HCT116 (cell line): ENCODE data around the gene SLC3A2. TPM values are rescaled to one million over a fixed set of nuclear protein-coding genes. Genes with fewer than 3 reads are reported as not detected.

ENCODE experiments used
- ATAC-seq: fragments of 200-7000 bp; cut with Tn5 transposase; 2 replicates; pipeline ENCODE4 v1.9.1; 2020; ENCODE audit warnings: mild to moderate bottlenecking, moderate library complexity
- BruUV-seq: library from RNA; stranded (reverse); fragments of 400-500 nt; replicated peaks from 2 replicates; lab custom pipeline; 2021; lab: Mats Ljungman, UMichigan
- CTCF ChIA-PET: fragments of 300-600 bp; sonication (Branson Sonifier 250); formaldehyde crosslinking; loops from one replicate; lab custom pipeline; 2021; ENCODE audit warnings: antibody characterized with exemption; lab: Charles Lee
- POLR2A ChIA-PET: fragments of 300-600, 350-600 bp; sonication (Branson Sonifier 250); formaldehyde crosslinking; loops from one replicate; lab custom pipeline; 2021; ENCODE audit warnings: antibody characterized with exemption; lab: Charles Lee
- RAD21 ChIA-PET, 2 experiments: fragments of 300-600 bp; sonication (Branson Sonifier 250); formaldehyde crosslinking; loops; one replicate each; lab custom pipeline; 2023; ENCODE audit warnings: low total read pairs in 2 of 2; ENCODE audit not compliant: uncharacterized antibody in 2 of 2, unreplicated experiment in 2 of 2, low non-redundant PET in 1 of 2; lab: Charles Lee
- DNase-seq: peaks from one replicate; pipeline ENCODE4 v3.0.0-alpha.2; 2010; ENCODE audit warnings: low read depth, low spot score
- H2AFZ ChIP-seq: fragments of 200-600 bp; shearing (Covaris generic), sonication (generic); 2 replicates; pipeline ENCODE4 v1.6.1; 2017; ENCODE audit warnings: low read depth, mixed run types, mixed read lengths, antibody characterized with exemption, low read length; ENCODE audit not compliant: poor library complexity, severe bottlenecking
- H3K27ac ChIP-seq: 2 replicates; pipeline ENCODE4 v1.5.1; 2012; ENCODE audit warnings: low read depth, low read length
- H3K27me3 ChIP-seq: fragments of 200-600 bp; sonication (generic); 2 replicates; pipeline ENCODE4 v1.6.1; 2016; ENCODE audit warnings: mixed run types, low read length, mixed read lengths; ENCODE audit not compliant: insufficient read depth
- H3K36me3 ChIP-seq, 2 experiments: fragments of 200-500 bp in 1 of 2; fragments of 200-600 bp in 1 of 2; sonication (Bioruptor generic) in 1 of 2; sonication (generic) in 1 of 2; 2 replicates each; pipeline versions ENCODE4 v1.5.1 to v1.6.1; 2014 to 2016; ENCODE audit warnings: low read length in 2 of 2, inconsistent platforms in 1 of 2, mixed read lengths in 1 of 2, mixed run types in 1 of 2; ENCODE audit not compliant: insufficient read depth in 2 of 2, control insufficient read depth in 1 of 2
- H3K4me1 ChIP-seq, 2 experiments: fragments of 200-600 bp in 1 of 2; sonication (generic) in 1 of 2; 2 replicates each; pipeline versions ENCODE4 v1.5.1 to v1.6.1; 2012 to 2017; ENCODE audit warnings: low read length in 2 of 2, inconsistent platforms in 1 of 2, mild to moderate bottlenecking in 1 of 2, mixed read lengths in 1 of 2, mixed run types in 1 of 2, moderate library complexity in 1 of 2; ENCODE audit not compliant: insufficient read depth in 2 of 2, control insufficient read depth in 1 of 2
- H3K4me2 ChIP-seq: fragments of 200-600 bp; sonication (generic); 2 replicates; pipeline ENCODE4 v1.6.1; 2017; ENCODE audit warnings: mixed run types, low read length, mixed read lengths
- H3K4me3 ChIP-seq, 2 experiments: fragments of 200-600 bp in 1 of 2; sonication (generic) in 1 of 2; replicated peaks in 1 of 2; 2 replicates each; pipeline ENCODE4 v1.5.1; 2011 to 2016; ENCODE audit warnings: low read length in 2 of 2, control low read depth in 1 of 2, low read depth in 1 of 2, mild to moderate bottlenecking in 1 of 2, mixed read lengths in 1 of 2, mixed run types in 1 of 2
- H3K79me2 ChIP-seq: fragments of 200-600 bp; sonication (generic); 2 replicates; pipeline ENCODE4 v1.6.1; 2017; ENCODE audit warnings: mild to moderate bottlenecking, mixed run types, low read length, moderate library complexity, mixed read lengths; ENCODE audit not compliant: insufficient read depth
- H3K9ac ChIP-seq: fragments of 200-600 bp; sonication (generic); 2 replicates; pipeline ENCODE4 v1.6.1; 2016; ENCODE audit warnings: low read length, mixed read lengths
- H3K9me2 ChIP-seq: fragments of 200-600 bp; sonication (generic), shearing (Covaris generic); 2 replicates; pipeline ENCODE4 v1.6.1; 2017; ENCODE audit warnings: mixed run types, mild to moderate bottlenecking, moderate library complexity; ENCODE audit not compliant: insufficient read depth
- H3K9me3 ChIP-seq, 2 experiments: fragments of 200-500 bp in 1 of 2; fragments of 200-600 bp in 1 of 2; sonication (Bioruptor generic) in 1 of 2; sonication (generic) in 1 of 2; 2 replicates each; pipeline ENCODE4 v1.6.1; 2014 to 2017; ENCODE audit warnings: low read length in 2 of 2, mixed read lengths in 2 of 2, inconsistent platforms in 1 of 2, low read depth in 1 of 2, mild to moderate bottlenecking in 1 of 2, mixed run types in 1 of 2, moderate library complexity in 1 of 2; ENCODE audit not compliant: control insufficient read depth in 1 of 2, insufficient read depth in 1 of 2
- H4K20me1 ChIP-seq: fragments of 200-600 bp; sonication (generic), shearing (Covaris generic); 2 replicates; pipeline ENCODE4 v1.6.1; 2017; ENCODE audit warnings: mixed run types, mild to moderate bottlenecking, moderate library complexity; ENCODE audit not compliant: insufficient read depth
- CBX3 ChIP-seq: IDR thresholded peaks from 2 replicates; pipeline ENCODE4 v1.6.1; 2012; ENCODE audit warnings: low read depth
- EGR1 ChIP-seq: IDR thresholded peaks from 2 replicates; pipeline ENCODE4 v1.6.1; 2012; ENCODE audit warnings: low read depth
- JUND ChIP-seq: IDR thresholded peaks from 2 replicates; pipeline ENCODE4 v1.6.1; 2012
- POLR2A ChIP-seq: IDR thresholded peaks from 2 replicates; pipeline ENCODE4 v1.7.0; 2011; ENCODE audit warnings: borderline replicate concordance; ENCODE audit not compliant: insufficient read depth, insufficient read length; ENCODE audit errors: extremely low read depth
- POLR2AphosphoS5 ChIP-seq: IDR thresholded peaks from 2 replicates; pipeline ENCODE4 v1.6.1; 2011; ENCODE audit warnings: mild to moderate bottlenecking, low read depth, low read length, moderate library complexity
- REST ChIP-seq: IDR thresholded peaks from 2 replicates; pipeline ENCODE4 v1.6.1; 2012; ENCODE audit warnings: low read depth
- TCF7L2 ChIP-seq: IDR thresholded peaks from 2 replicates; pipeline ENCODE4 v1.7.0; 2011; ENCODE audit warnings: borderline replicate concordance, inconsistent platforms; ENCODE audit not compliant: insufficient read depth, insufficient read length; ENCODE audit errors: extremely low read depth
- YY1 ChIP-seq: IDR thresholded peaks from 2 replicates; pipeline ENCODE4 v1.6.1; 2011; ENCODE audit warnings: low read length, low read depth, moderate library complexity, mild to moderate bottlenecking; ENCODE audit not compliant: insufficient replicate concordance; ENCODE audit errors: extremely low read depth
- intact Hi-C: fragments of 100-400 bp; cut with micrococcal nuclease; formaldehyde crosslinking; loops from 2 replicates; pipeline ENCODE4 v1.10.0; 2022
- total RNA-seq: library from RNA; stranded (reverse); gene quantifications from one replicate; pipeline ENCODE4 v1.2.1, GENCODE V29; 2021; ENCODE audit not compliant: unreplicated experiment

Gene SLC3A2
- total RNA-seq, 1 experiment from 2014 or later: 418 TPM

- H3K4me1 ChIP-seq: peaks cover 7 to 30% of the 10 kb centered on the region in 2 experiments
- POLR2A ChIA-PET: interaction anchor here (0.6 to 2.8 kb wide), 22 partner anchors 8 to 1017 kb away, joined by 3 to 113 read pairs (median 5); partner anchors contain the start of genes C11orf98, CSKMT, HNRNPUL2 and LBHD1
- H2AFZ ChIP-seq: no peak within 1 kb of the TSS
- DNase-seq: peak; percentile 97
- no peaks in the 10 kb centered on the region for H3K9me3 ChIP-seq
- H3K4me2 ChIP-seq: peak within 1 kb of the TSS; percentile 92
- intact Hi-C loops: loop anchor here (1.0 kb wide), 1 partner anchor 10 kb away; no protein-coding TSS in a partner anchor
- TF ChIP-seq CBX3: no peak
- TF ChIP-seq EGR1: no peak
- TF ChIP-seq REST: no peak
- TF ChIP-seq POLR2AphosphoS5: peak; percentile 87
- TF ChIP-seq POLR2A: peak; percentile 18
- no peak for TF ChIP-seq JUND
- TF ChIP-seq YY1: no peak
- TF ChIP-seq TCF7L2: peak; percentile 13
- H3K27me3 ChIP-seq: no peaks in the 10 kb centered on the region
- H3K9ac ChIP-seq: peak within 1 kb of the TSS; percentile 92
- ATAC-seq: peak; percentile 89
- CTCF ChIA-PET: interaction anchor here (0.7 to 1.3 kb wide), 4 partner anchors 25 to 62 kb away, joined by 3 to 6 read pairs (median 4); partner anchors contain the start of genes SLC3A2 and TMEM179B
- H4K20me1 ChIP-seq: no peaks in the 10 kb centered on the region; the same call in 1 of the 2 replicates
- H3K36me3 ChIP-seq: peaks cover 25 to 32% of the 10 kb centered on the region in 2 experiments
- RAD21 ChIA-PET: interaction anchor here in 1 of 2 experiments (1.0 kb wide), 1 partner anchor 9 kb away, joined by 3 read pairs; no protein-coding TSS in a partner anchor
- peak within 1 kb of the TSS; percentile 64 for H3K27ac ChIP-seq
- peak within 1 kb of the TSS; percentile 86 to 93 for H3K4me3 ChIP-seq
- no peaks in the 10 kb centered on the region for H3K9me2 ChIP-seq
- BruUV-seq: TSS peak; percentile 63
- peaks cover 51% of the 10 kb centered on the region for H3K79me2 ChIP-seq
Measured at GRCh38 chr11:62831520-62832335, 49.0 kb upstream of the SLC3A2 start, which contains the start of gene STX5. STX5 (minus strand) TSS chr11:62832051; CDS start chr11:62831243, 808 bp downstream.
